T47D (cell line): ENCODE results near the gene USP13.
"Not testable (repeated sequence)": the region's sequence is repeated elsewhere in the genome, so short reads cannot be mapped to it uniquely, and the experiment has no call there.

Source experiments
- DNase-seq, 2 experiments: peaks; one replicate each; pipeline versions ENCODE4 v3.0.0 to v3.0.0-alpha.2; 2011 to 2012; ENCODE audit warnings: low read depth in 1 of 2, low spot score in 1 of 2
- JUND ChIP-seq: IDR thresholded peaks from 2 replicates; pipeline ENCODE4 v1.6.1; 2012; ENCODE audit warnings: low read depth
- in situ Hi-C: cut with HindIII; loops from 2 replicates; pipeline ENCODE4 v1.10.0; 2016; ENCODE audit warnings: low sequenced_read_pairs, low pct_unique_long_range_greater_than_20kb

Gene USP13

DNA sequence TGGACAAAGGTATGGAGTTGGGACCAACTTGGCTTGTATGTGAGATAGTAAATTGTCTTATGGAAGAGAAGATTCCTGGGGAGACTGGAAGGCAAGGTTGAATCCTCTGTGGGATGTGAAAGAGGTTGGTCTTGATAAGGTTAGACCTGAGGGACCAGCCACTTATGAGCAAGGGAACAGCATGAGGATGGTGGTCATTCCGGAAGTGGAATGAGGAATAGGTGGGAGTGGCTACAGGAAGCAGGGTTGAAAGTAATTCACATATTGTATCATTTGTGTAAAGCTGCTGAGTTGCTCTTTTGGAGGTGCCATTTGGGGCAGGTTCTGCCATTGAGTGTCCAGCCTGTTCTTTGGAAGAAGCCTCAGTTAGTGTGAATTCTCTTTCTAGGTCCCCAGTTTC lies 13.2 kb downstream of the USP13 start:
- TF ChIP-seq JUND = no peak
- in situ Hi-C loops = no loop called here
- DNase-seq = no peak

DNA sequence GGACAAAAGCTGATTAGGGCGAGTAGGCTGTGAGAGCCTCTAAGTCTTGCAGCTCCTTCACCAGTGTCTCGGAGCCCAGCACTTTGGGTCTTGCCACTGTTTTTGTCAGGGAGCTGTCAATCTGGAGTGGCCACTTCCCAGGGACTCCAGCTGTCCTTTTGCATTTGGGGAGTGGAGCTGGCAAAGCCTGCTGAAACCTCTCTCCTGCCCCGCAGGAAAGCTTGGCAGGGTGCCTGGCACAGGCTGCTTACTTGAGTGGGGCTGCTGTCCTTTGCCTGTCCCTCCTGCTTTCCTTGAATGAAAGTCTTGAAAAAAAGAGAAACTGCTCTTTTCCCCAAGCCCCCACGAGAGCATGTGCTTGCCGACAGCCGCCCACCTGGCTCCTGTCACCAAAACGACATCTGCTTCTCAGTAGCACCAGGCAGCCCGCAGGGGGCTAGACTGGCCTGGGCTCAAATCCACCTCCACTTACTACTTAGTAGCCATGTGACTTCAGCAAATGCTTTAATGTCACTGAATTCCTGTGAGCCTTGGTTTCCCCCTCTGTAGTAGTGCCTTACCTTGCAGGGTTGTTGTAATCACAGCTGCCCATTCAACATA lies 13.7 kb downstream of the USP13 start:
- in situ Hi-C loops = no loop called here
- no peak for TF ChIP-seq JUND
- DNase-seq = peak in 1 of 2 experiments; percentile 57

DNA sequence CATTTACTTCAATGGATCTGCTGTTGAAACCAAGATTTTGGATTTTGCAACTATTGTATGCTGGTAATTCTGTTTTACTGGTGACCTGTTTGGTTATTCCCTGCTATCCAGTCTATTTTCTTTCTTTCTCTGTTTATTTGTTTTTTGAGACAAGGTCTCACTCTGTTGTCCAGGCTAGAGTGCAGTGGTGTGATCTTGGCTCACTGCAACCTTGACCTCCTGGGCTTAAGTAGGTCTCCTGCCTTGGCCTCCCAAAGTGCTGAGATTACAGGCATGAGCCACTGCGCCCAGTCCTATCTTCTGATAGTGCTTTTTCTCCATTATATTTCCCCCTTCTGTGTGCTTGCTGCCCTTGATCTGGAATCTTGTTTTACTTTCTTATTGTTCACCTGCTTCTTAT lies 15.6 kb downstream of the USP13 start:
- in situ Hi-C loops = no loop called here
- TF ChIP-seq JUND = no peak
- no peak for DNase-seq

DNA sequence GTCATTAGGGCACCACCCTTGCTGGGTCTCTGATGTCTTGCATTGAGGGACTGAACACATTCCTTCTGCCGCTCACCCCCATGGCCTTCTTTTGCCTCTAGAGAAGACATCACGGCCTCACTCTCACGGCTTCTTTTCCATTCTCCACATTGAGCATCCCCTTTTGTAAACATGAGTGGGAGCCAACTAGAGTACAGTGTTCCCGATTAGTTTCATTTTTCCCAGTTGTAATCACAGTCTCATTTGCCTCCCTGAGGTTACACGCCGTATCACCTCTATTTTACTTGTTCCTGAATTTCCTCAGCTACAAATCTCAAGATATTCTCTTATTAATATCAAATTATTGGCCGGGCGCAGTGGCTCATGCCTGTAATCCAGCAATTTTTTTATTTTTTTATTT lies 17.5 kb downstream of the USP13 start:
- TF ChIP-seq JUND = no peak
- in situ Hi-C loops = no loop called here

DNA sequence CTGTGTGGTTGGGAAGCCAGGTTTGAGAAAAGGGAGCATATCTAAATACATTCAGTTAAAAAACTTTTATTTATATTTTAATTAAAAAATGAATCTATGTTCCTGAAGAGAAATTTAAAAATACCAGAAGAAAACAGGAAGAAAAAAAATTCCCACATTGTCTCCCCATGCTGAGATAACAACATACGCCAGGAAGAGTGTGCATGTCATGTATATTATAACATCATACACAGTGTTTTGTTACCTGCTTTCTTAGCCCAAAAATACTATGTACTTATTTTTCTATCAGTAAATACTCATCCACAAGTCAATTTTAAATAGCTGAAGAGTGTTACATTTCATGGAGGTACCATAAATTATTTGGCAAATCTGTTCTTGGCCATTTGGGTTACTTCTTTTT lies 18.5 kb downstream of the USP13 start:
- in situ Hi-C loops = no loop called here
- TF ChIP-seq JUND = no peak
- DNase-seq = no peak

More for the DNA sequence above, 17.5 kb downstream of the USP13 start:
- DNase-seq = no peak

DNA sequence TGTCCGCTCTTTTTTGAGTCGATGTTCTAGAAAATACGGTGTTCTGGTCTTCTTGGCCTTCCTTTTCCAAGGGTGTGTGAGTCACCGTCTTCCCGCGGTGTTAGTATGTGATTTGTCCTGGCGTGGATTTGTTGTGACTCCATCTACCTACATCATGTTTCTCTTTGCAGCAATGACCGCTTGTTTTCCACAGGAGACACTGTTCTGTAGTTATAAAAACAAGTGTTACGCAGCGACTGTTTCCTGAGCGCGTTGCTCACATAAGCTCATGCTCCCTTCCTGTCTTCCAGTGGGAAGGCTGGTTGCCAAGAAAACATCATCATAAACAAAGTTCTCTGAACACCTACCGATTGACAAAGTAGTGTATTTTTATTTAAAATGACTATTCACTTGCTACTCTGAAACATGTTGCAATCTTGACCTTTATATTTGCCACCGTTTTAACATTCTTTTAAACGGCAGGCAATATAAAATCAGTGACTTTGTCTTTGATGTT lies 19.0 kb downstream of the USP13 start:
- DNase-seq = peak in 1 of 2 experiments; percentile 57
- no peak; the same call in 1 of the 2 replicates for TF ChIP-seq JUND
- in situ Hi-C loops = no loop called here

DNA sequence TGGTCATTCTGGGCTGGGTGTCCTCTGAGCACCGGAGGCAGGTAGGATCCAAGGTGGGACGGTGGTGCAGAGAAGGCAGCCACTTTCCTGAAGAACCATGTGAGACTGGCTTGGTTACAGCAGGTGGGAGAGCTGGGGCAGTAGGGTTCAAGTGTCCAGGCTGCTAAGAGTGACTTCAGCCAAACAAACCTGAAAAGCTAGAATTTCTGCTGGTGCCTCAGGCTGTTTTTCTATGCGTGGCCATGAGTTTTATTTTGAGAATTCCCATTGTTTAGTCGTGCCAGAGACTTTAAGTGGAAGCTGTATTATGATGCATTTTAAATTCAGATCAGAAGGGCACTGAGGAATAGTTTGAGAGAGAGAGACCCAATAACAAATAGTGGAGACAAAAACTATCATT lies 20.1 kb downstream of the USP13 start:
- DNase-seq = peak in 1 of 2 experiments; percentile 94
- in situ Hi-C loops = no loop called here
- 0 out of 2 replicates have a peak, but pooled peaks have one; percentile 21 for TF ChIP-seq JUND

DNA sequence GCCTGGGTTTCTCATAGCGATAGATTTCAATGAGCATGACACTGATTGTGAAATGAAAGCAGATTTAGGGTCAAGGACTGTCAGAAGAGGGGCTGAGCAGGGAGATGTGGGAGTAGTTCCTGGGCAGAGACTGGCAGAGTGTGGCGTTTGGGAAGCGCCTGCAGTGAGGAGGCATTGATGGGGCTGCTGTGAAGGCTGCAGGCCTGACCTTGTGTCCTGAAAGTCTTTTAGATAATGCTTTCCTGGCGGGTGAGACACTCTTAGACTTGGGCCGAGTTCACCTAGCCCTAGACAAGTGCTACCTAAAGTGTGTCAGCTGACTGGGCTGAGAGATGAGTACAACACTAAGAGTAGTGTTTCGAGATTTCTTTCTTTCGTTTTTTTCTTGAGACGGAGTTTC lies 20.7 kb downstream of the USP13 start:
- no peak for DNase-seq
- TF ChIP-seq JUND = no peak
- in situ Hi-C loops = no loop called here

DNA sequence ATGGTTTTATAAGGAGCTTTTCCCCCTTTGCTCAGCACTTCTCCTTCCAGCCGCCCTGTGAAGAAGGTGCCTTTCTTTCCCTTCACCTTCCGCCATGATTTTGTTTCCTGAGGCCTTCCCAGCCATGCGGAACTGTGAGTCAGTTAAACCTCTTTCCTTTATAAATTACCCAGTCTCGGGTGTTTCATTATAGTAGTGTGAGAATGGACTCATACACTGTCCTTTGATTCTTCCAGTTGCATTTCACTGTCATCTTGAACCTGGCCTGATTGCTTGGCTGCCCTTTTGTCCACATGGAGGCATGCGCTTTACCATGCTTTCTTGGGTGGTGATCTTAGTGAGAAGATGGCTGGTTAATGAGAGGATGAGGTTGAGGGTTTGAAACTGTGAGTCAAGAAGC lies 23.2 kb downstream of the USP13 start:
- no peak for DNase-seq
- TF ChIP-seq JUND = no peak
- in situ Hi-C loops = no loop called here

DNA sequence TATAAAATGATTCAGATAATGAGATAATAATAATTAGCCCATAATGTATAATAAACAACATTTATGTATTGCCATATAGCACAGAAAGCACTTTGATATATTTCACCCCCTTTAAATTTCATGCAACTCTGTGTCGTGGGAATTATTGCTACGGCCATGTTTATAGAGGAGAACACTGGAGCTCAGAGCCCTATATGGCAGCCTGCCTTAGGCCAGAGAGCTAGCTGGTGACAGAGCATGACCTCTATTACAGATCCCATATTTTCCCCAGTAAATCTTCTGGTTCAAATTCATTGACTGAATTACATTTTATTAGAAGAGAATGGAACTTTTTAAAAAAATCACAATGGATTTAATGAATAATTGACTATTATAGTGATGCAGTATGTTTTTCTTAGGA lies 25.0 kb downstream of the USP13 start:
- DNase-seq = no peak
- no peak for TF ChIP-seq JUND
- in situ Hi-C loops = no loop called here

DNA sequence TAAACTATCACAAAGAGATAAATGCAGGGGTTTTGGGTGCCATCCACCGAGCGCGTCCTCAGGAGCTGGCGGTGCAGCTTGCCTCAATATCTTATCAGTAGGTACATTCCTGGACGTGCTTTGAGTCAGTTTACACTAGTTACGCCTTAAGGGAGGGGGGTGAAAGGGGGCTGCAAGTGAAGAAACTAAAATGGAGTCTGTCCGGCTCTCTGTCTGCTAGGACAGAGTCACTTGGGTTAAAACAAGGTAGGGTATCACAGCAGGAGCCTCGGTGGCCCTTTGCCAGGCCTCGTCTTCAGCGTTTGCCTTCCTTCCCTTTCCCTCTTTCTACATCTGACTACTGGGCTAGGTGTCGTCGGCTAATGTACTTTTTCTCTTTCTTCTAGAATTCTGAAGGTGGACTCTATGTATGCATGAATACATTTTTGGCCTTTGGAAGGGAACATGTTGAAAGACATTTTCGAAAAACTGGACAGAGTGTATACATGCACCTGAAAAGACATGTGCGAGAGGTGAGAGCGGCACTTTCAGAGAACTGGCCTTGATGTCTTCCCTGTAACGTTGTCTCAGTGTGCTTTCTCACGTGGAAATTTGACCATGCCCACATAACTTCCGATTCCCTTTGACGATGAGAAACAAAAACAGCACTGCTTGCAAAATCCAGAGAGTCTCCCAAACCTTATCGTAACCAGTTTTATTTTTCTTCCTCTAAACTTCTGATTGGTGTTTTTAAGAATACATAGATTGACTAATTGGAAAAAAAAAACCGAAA lies 28.8 kb downstream of the USP13 start:
- no peak for DNase-seq
- in situ Hi-C loops = no loop called here
- TF ChIP-seq JUND = no peak

DNA sequence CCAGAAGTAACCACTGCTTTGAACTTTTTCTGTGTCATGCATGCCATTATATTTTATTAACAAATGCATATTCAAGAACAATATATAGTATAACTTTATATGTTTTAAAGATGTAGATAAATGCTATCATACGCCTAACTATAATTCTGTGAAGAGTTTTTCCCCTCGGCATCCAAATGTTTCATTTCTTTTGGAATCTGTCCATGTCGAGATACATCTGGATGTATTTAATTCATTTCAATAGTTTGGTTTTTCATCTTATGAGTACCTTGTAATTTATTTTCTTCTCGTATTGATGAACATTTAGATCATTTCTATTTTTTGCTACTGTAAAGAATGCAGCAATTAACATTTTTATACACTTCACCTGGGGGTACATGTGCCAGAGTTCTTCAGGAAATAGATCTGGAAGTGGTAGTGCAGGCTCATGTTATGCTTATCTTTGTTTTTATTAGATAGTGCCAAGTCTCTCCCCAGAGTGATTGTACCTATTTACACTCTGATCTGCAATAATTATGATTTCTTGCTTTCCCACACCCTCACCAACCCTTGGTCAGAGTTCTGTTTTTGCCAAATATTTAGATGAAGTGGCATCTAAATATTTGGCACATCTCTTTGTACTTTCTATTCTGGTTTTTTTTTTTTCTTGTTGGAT lies 29.7 kb downstream of the USP13 start:
- in situ Hi-C loops = no loop called here
- TF ChIP-seq JUND = no peak
- no peak for DNase-seq

DNA sequence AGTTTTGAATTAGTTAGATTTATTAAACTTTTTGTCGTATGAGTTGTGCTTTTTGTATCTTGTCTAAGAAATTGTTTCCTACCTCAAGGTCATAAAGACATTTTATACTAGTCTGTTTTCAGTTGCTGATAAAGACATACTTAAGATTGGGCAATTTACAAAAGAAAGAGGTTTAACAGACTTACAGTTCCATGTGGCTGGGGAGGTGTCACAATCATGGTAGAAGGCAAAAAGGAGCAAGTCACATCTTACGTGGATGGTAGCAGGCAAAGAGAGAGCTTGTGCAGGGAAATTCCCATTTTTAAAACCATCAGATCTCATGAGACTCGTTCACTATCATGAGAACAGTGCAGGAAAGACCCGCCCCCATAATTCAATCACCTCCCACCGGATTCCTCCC lies 30.4 kb downstream of the USP13 start:
- DNase-seq, in situ Hi-C loops: not testable (repeated sequence)
